Measurements from ENCODE around the gene C3orf20. TPM values are rescaled to one million over a fixed set of nuclear protein-coding genes. Genes with fewer than 3 reads are reported as not detected.

C3orf20 gene
- total and polyA plus RNA-seq, 2 experiments from 2014 or later = not detected

DNA sequence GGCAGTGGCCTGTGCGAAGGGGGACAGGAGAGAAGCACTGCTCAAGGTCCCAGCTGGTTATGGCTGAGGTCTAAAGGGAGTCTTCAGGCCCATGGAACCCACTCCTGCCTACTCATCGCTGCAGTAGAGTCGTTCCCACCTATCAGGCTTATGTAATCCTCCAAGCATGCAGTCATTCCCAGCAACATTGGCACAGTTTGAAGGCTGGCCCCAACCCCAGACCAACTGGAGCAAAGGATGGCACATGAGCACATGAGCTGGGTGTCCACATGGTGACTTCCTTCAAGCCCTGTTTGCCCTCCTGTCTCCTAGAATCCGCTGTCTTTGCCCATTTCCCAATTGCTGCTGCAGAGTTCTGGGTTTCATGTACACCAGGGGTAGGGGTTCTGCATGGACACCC lies 83.4 kb downstream of the C3orf20 start:
- Mint-ChIP-seq H3K9me3 (no peaks in the 10 kb centered on the region), H3K27me3 (ENCODE audit: insufficient read depth, low read depth, poor library complexity) (peaks cover 3% of the 10 kb centered on the region), H3K4me3 (no peak overlapping the region), H3K36me3 (ENCODE audit: low read depth) (no peaks in the 10 kb centered on the region), H3K4me1 (peaks cover 4% of the 10 kb centered on the region), H3K27ac (no peak overlapping the region)
- Histone ChIP-seq H3K4me3 (no peak overlapping the region), H3K9me2 (ENCODE audit: insufficient read depth) (no peaks in the 10 kb centered on the region), H4K20me1 (replicated peaks; ENCODE audit: insufficient read depth) (no peaks in the 10 kb centered on the region), H3K27me3 (ENCODE audit: insufficient read depth) (no peaks in the 10 kb centered on the region), H3K36me3 (ENCODE audit: insufficient read depth) (no peaks in the 10 kb centered on the region), H3K4me2 (no peak overlapping the region), H3K79me2 (replicated peaks; ENCODE audit: insufficient read depth) (no peaks in the 10 kb centered on the region), H2AFZ (no peak overlapping the region), H3K27ac (ENCODE audit: low read depth) (no peak overlapping the region), H3K4me1 (ENCODE audit: insufficient read depth) (no peaks in the 10 kb centered on the region), H3F3A (replicated peaks; ENCODE audit: low read depth) (no peaks in the 10 kb centered on the region)
- TF ChIP-seq, protein P1, sequence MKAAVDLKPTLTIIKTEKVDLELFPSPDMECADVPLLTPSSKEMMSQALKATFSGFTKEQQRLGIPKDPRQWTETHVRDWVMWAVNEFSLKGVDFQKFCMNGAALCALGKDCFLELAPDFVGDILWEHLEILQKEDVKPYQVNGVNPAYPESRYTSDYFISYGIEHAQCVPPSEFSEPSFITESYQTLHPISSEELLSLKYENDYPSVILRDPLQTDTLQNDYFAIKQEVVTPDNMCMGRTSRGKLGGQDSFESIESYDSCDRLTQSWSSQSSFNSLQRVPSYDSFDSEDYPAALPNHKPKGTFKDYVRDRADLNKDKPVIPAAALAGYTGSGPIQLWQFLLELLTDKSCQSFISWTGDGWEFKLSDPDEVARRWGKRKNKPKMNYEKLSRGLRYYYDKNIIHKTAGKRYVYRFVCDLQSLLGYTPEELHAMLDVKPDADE (IDR thresholded peaks at IDR 0.05) = no peak
- TF ChIP-seq, protein P2, sequence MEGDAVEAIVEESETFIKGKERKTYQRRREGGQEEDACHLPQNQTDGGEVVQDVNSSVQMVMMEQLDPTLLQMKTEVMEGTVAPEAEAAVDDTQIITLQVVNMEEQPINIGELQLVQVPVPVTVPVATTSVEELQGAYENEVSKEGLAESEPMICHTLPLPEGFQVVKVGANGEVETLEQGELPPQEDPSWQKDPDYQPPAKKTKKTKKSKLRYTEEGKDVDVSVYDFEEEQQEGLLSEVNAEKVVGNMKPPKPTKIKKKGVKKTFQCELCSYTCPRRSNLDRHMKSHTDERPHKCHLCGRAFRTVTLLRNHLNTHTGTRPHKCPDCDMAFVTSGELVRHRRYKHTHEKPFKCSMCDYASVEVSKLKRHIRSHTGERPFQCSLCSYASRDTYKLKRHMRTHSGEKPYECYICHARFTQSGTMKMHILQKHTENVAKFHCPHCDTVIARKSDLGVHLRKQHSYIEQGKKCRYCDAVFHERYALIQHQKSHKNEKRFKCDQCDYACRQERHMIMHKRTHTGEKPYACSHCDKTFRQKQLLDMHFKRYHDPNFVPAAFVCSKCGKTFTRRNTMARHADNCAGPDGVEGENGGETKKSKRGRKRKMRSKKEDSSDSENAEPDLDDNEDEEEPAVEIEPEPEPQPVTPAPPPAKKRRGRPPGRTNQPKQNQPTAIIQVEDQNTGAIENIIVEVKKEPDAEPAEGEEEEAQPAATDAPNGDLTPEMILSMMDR (conservative IDR thresholded peaks at IDR 0.05; ENCODE audit: low read depth in 2 of 2) = no peak
- TF ChIP-seq NANOG (IDR thresholded peaks at IDR 0.05; ENCODE audit: borderline replicate concordance) (no peak), JUNB (IDR thresholded peaks at IDR 0.05; ENCODE audit: unreplicated experiment) (no peak), STAT1 (IDR thresholded peaks at IDR 0.05; ENCODE audit: unreplicated experiment) (no peak), EZH2phosphoT487 (IDR thresholded peaks at IDR 0.05; ENCODE audit: unreplicated experiment) (no peak), CREB1 (CRISPR knock-in tag; IDR thresholded peaks at IDR 0.05; ENCODE audit: low read depth) (no peak)
- ATAC-seq = no peak
- DNase-seq (ENCODE audit: low spot score) = no peak

DNA sequence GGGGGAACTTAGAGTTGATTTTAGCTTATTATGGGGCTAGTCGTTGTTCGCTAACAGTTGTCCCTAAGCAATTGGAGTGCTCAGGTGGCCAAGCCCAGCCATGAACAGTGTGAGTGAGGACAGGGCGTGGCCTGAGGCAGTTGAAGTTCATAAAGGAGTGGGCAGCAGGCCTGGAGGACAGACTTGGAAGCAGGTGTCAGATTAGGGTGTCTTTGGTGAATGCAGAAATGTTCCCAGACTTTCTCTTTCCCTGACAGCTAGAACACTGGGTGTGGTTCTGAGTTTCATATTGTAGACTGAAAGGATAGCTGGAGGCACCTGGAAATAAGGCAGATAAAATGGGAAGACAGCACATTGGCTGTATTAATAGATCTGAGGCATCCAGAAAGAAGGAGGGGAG lies 84.0 kb downstream of the C3orf20 start:
- no peaks in the 10 kb centered on the region for H3K36me3 ChIP-seq (ENCODE audit: insufficient read depth)
- Mint-ChIP-seq H3K27me3 (ENCODE audit: insufficient read depth, low read depth, poor library complexity) (peaks cover 3% of the 10 kb centered on the region), H3K4me3 (no peak overlapping the region), H3K27ac (no peak overlapping the region), H3K36me3 (ENCODE audit: low read depth) (no peaks in the 10 kb centered on the region), H3K9me3 (no peaks in the 10 kb centered on the region), H3K4me1 (peaks cover 4% of the 10 kb centered on the region)
- no peak for TF ChIP-seq ZNF114 (CRISPR knock-in tag; IDR thresholded peaks at IDR 0.05)
- TF ChIP-seq CREB1 (CRISPR knock-in tag; IDR thresholded peaks at IDR 0.05; ENCODE audit: low read depth) = no peak
- TF ChIP-seq STAT1 (IDR thresholded peaks at IDR 0.05; ENCODE audit: unreplicated experiment) = no peak
- ATAC-seq = no peak
- no peak overlapping the region for H3K4me3 ChIP-seq
- no peak overlapping the region for H2AFZ ChIP-seq
- H3K27ac ChIP-seq (ENCODE audit: low read depth) = no peak overlapping the region
- no peak overlapping the region for H3K4me2 ChIP-seq
- H3F3A ChIP-seq (replicated peaks; ENCODE audit: low read depth) = no peaks in the 10 kb centered on the region
- no peaks in the 10 kb centered on the region for H3K27me3 ChIP-seq (ENCODE audit: insufficient read depth)
- no peaks in the 10 kb centered on the region for H3K4me1 ChIP-seq (ENCODE audit: insufficient read depth)
- H3K79me2 ChIP-seq (replicated peaks; ENCODE audit: insufficient read depth) = no peaks in the 10 kb centered on the region
- DNase-seq (ENCODE audit: low spot score) = no peak
- no peaks in the 10 kb centered on the region for H4K20me1 ChIP-seq (replicated peaks; ENCODE audit: insufficient read depth)
- no peaks in the 10 kb centered on the region for H3K9me2 ChIP-seq (ENCODE audit: insufficient read depth)

DNA sequence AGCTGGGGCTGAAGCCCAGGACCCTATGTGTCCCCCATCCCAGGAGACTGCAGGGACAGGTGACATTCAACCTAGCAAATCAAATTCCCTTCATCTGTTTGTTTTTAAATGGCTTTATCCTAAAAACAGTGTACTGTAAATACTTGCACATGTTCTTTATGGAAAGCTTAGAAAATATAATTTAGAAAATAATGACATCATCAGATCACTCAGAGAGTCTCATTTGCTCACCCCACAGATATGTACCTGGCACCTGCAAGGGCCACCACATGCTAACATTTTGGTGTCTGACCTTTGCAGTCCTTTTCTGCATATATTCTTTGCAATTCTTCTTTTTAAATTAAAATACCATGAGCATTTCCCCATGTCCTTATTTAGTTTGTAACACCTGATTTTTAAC lies 85.2 kb downstream of the C3orf20 start:
- ATAC-seq = no peak
- H3K27me3 ChIP-seq (ENCODE audit: insufficient read depth) = no peaks in the 10 kb centered on the region
- H3K4me2 ChIP-seq = no peak overlapping the region
- no peak for DNase-seq (ENCODE audit: low spot score)
- H3K27me3 Mint-ChIP-seq (ENCODE audit: insufficient read depth, low read depth, poor library complexity) = peaks cover 6% of the 10 kb centered on the region
- no peak overlapping the region for H3K27ac ChIP-seq (ENCODE audit: low read depth)
- H3K4me1 Mint-ChIP-seq = peaks cover 4% of the 10 kb centered on the region
- no peaks in the 10 kb centered on the region for H3K79me2 ChIP-seq (replicated peaks; ENCODE audit: insufficient read depth)
- H3K36me3 ChIP-seq (ENCODE audit: insufficient read depth) = no peaks in the 10 kb centered on the region
- H3K36me3 Mint-ChIP-seq (ENCODE audit: low read depth) = no peaks in the 10 kb centered on the region
- H3K4me3 Mint-ChIP-seq = no peak overlapping the region
- no peak overlapping the region for H3K4me3 ChIP-seq
- H3K9me2 ChIP-seq (ENCODE audit: insufficient read depth) = no peaks in the 10 kb centered on the region
- TF ChIP-seq, protein P3, sequence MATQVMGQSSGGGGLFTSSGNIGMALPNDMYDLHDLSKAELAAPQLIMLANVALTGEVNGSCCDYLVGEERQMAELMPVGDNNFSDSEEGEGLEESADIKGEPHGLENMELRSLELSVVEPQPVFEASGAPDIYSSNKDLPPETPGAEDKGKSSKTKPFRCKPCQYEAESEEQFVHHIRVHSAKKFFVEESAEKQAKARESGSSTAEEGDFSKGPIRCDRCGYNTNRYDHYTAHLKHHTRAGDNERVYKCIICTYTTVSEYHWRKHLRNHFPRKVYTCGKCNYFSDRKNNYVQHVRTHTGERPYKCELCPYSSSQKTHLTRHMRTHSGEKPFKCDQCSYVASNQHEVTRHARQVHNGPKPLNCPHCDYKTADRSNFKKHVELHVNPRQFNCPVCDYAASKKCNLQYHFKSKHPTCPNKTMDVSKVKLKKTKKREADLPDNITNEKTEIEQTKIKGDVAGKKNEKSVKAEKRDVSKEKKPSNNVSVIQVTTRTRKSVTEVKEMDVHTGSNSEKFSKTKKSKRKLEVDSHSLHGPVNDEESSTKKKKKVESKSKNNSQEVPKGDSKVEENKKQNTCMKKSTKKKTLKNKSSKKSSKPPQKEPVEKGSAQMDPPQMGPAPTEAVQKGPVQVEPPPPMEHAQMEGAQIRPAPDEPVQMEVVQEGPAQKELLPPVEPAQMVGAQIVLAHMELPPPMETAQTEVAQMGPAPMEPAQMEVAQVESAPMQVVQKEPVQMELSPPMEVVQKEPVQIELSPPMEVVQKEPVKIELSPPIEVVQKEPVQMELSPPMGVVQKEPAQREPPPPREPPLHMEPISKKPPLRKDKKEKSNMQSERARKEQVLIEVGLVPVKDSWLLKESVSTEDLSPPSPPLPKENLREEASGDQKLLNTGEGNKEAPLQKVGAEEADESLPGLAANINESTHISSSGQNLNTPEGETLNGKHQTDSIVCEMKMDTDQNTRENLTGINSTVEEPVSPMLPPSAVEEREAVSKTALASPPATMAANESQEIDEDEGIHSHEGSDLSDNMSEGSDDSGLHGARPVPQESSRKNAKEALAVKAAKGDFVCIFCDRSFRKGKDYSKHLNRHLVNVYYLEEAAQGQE (IDR thresholded peaks at IDR 0.05; ENCODE audit: unreplicated experiment) = no peak
- no peak for TF ChIP-seq EZH2phosphoT487 (IDR thresholded peaks at IDR 0.05; ENCODE audit: unreplicated experiment)
- no peak for TF ChIP-seq CREB1 (CRISPR knock-in tag; IDR thresholded peaks at IDR 0.05; ENCODE audit: low read depth)
- TF ChIP-seq ZNF114 (CRISPR knock-in tag; IDR thresholded peaks at IDR 0.05) = no peak
- H3K4me1 ChIP-seq (ENCODE audit: insufficient read depth) = no peaks in the 10 kb centered on the region
- H3F3A ChIP-seq (replicated peaks; ENCODE audit: low read depth) = no peaks in the 10 kb centered on the region
- no peak overlapping the region for H3K27ac Mint-ChIP-seq
- H4K20me1 ChIP-seq (replicated peaks; ENCODE audit: insufficient read depth) = no peaks in the 10 kb centered on the region
- H2AFZ ChIP-seq = no peak overlapping the region
- H3K9me3 Mint-ChIP-seq = no peaks in the 10 kb centered on the region
